Frontal cortex (tissue), 4 donors: ENCODE data around the gene TPX2. TPM values are rescaled to one million over a fixed set of nuclear protein-coding genes. Genes with fewer than 3 reads are reported as not detected.

Experiments used
- DNase-seq, 2 donors: peaks; one replicate each; pipeline ENCODE4 v3.0.0; 2012; ENCODE audit warnings: low spot score in 2 of 2
- FAIRE-seq: peaks from 2 replicates; lab custom pipeline; 2012; peaks lifted over from hg19 to GRCh38; lab: Jason Lieb, UNC
- total RNA-seq: library from RNA; depleted of rRNA; stranded (reverse); fragments of >200 nt; gene quantifications from one replicate; pipeline ENCODE4 v1.2.3, GENCODE V29; 2014
- donor health status: control.
- donor health status: control.
- donor health status: control.

Gene TPX2, protein sequence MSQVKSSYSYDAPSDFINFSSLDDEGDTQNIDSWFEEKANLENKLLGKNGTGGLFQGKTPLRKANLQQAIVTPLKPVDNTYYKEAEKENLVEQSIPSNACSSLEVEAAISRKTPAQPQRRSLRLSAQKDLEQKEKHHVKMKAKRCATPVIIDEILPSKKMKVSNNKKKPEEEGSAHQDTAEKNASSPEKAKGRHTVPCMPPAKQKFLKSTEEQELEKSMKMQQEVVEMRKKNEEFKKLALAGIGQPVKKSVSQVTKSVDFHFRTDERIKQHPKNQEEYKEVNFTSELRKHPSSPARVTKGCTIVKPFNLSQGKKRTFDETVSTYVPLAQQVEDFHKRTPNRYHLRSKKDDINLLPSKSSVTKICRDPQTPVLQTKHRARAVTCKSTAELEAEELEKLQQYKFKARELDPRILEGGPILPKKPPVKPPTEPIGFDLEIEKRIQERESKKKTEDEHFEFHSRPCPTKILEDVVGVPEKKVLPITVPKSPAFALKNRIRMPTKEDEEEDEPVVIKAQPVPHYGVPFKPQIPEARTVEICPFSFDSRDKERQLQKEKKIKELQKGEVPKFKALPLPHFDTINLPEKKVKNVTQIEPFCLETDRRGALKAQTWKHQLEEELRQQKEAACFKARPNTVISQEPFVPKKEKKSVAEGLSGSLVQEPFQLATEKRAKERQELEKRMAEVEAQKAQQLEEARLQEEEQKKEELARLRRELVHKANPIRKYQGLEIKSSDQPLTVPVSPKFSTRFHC
- total RNA-seq = 5.7 TPM

- DNase-seq = peak; percentile 88 to 96
- peak; percentile 44 for FAIRE-seq
These were observed at the start of gene TPX2 for GRCh38 chr20:31738729-31739549. Gene TPX2 (plus strand): TSS chr20:31739290. CDS start chr20:31757477, 18,187 bp downstream.

DNA sequence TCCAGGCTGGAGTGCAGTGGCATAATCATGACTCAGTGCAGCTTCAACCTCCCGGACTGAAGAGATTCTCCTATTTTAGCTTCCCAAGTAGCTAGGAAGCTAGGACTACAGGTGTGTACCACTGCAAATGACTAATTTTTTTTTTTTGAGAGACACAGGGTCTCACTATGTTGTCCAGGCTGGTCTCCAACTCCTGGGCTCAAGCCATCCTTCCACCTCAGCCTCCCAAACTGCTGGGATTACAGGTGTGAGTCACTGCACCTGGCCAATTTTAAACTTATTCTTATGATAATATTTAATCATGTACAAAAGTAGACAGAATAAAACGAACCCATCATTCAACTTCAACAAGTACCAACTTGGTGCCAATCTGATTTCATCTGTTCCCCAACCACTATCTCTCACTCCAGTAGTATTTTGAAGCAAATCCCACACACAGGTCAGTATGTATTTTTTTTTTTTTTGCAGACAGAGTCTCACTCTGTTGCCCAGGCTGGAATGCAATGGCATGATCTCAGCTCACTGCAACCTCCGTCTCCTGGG is 48.9 kb upstream of the TPX2 start:
- FAIRE-seq (no peak), DNase-seq (no peak)

GRCh38 chr20:31691646-31692275 is 47.3 kb upstream of the TPX2 start:
- no peak for FAIRE-seq
- no peak for DNase-seq

GRCh38 chr20:31693402-31693801 is 45.7 kb upstream of the TPX2 start:
- FAIRE-seq (no peak), DNase-seq (no peak)

DNA sequence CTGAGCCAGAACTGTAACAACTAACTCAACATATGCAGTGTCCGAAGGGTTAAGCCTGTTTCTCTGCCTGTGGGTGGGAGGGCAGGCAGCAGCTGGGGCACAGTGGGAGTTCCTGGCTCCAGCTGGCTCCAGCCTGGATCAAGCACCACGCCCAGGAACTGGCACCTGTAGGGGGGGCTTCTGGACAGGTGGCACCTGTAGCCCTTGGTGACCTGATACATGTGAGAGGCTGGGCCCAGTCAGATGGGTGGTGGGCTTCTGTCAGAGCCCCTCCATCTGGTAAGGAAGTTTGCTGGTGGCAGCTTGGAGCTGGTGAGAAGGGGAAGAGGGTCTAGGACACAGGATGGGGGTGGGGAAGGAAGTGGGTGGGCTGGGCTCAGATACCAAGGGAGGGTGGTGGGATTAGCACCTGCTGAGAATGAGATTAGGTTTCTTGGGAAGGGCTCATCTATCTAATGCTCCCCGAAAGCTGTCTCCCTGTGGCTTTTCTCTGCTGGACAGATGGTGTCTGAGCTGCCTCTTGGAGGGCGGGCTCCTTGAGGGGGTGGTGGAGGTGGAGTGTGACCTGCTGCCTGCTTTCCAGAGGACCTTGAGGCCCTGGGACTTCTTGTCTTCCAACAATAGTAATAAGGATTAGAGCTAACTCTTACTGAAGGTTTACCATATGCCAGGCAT is 45.0 kb upstream of the TPX2 start:
- DNase-seq = no peak
- FAIRE-seq = no peak

GRCh38 chr20:31694842-31695593 is 44.1 kb upstream of the TPX2 start:
- FAIRE-seq = no peak
- DNase-seq = no peak

DNA sequence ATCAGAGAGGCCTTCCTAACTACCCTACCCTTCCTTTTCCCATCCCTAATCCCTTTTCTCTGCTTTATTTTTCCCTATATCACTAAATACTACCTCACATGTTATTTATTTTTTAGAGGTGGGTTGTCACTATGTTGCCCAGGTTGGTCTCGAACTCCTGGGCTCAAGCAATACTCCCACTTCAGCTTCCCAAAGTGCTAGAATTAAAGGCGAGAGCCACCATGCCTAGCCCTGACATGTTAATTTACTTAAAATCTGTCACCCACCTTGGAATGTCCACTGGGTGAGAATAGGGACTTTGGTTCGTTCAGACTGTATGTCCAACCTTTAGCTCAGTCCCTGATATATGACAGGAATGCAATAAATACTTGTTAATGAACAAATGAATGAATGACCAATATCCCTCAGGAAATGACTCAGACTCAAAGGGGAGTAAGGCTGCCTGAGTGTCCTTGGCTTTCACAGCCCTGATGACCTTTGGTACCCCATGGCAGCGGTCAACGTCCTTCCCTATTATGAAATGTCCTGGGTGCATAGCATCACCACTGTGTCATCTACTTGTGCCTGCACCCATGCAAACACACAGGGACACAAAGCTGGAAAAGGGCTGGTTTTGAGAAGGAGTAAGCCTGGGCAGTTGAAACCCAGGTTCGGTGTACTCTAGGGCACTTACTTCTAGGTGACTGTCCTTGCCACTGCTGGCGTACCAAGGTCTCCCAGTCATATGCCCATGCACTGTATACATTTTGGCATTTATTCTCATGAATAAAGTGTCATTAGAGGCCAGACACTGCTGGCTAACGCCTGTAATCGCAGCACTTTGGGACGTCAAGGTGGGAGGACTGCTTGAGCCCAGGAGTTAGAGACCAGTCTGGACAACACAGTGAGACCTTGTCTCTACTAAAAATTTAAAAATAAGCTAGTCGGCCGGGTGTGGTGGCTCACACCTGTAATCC is 43.0 kb upstream of the TPX2 start:
- DNase-seq = no peak

GRCh38 chr20:31698243-31698802 is 40.8 kb upstream of the TPX2 start:
- DNase-seq = no peak
- FAIRE-seq = no peak

More for the DNA sequence above, 43.0 kb upstream of the TPX2 start:
- no peak for FAIRE-seq

- FAIRE-seq = no peak
These were observed 40.0 kb upstream of the TPX2 start for GRCh38 chr20:31698803-31699718.

DNA sequence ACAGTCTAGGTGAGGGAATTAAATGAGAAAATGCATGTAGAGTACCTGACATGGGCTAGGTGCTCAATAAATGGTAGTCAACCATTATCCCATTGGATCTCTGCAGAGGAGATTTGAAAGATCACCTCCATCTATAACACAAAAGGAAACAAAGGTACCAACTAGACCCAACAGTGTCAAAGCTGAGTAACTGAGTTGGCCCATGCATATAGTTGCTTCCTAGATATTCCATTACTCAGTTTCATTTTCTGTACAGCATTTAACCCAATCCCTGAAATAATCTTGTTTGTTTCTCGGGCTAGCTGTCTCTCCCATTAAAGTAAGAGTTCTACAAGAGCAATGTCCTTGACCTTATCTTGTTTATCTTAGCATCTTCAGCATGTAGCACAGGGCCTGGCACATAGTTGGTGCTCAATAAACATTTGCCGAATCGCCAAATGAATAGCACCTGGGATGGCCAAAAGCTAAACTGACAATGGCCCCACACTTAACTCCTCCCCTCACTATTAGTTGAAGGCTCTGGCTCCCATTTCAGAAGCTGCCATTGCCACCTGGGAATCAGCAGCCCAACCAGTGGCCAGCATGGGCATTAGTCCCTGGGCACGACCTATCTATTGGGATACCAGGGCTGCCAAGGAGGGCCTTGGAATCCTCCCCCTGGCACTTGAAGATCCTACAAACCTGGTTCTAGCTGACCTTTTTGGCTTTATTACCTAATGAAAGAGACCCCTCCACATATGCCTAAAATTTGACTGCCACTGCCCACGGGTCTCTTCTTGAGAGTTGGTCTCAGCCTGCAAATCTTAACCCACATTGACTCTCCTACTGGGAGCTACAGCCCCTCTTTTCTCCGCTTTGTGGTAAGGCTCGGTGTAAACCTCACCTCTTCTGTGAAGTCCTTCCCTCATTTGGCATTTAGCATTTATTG is 39.0 kb upstream of the TPX2 start:
- no peak for DNase-seq
- FAIRE-seq = no peak

More at GRCh38 chr20:31698803-31699718, 40.0 kb upstream of the TPX2 start:
- DNase-seq = peak; percentile 33 to 67

DNA sequence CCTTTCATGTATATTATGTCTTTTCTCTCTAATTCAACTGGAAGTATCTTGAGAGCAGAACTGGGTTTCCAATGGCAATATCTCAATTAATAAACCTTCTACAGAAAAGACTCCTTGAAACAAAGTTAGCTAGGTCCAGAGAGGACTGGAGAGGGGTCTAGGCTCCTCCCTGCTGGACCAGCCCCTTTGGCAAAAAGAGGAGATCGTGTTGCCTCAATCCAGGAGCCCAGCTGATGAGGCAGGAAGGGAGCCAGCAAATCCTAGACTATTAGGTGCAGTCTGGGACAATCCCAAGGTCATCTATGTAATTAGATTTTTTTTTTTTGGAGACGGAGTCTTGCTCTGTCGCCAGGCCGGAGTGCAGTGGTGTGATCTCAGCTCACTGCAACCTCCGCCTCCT is 38.3 kb upstream of the TPX2 start:
- DNase-seq (no peak), FAIRE-seq (no peak)

DNA sequence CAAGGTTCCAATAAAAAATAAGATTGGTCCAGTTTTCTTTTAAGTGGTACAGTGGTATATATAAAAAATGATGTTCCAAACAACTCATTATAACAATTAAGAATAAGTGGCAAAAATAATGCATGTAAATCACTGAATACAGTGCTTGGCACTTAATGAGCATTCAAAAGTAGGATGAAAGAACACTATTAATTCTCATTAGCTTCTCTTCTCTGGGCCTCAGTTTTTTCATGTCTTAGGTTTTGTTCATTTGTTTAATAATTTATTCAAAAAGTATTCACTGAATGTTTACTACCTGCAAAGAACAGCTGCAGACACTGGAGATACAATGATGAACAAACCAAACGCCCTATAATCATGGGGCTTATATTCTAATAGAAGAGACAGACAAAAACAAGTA is 37.5 kb upstream of the TPX2 start:
- DNase-seq (no peak), FAIRE-seq (no peak)

DNA sequence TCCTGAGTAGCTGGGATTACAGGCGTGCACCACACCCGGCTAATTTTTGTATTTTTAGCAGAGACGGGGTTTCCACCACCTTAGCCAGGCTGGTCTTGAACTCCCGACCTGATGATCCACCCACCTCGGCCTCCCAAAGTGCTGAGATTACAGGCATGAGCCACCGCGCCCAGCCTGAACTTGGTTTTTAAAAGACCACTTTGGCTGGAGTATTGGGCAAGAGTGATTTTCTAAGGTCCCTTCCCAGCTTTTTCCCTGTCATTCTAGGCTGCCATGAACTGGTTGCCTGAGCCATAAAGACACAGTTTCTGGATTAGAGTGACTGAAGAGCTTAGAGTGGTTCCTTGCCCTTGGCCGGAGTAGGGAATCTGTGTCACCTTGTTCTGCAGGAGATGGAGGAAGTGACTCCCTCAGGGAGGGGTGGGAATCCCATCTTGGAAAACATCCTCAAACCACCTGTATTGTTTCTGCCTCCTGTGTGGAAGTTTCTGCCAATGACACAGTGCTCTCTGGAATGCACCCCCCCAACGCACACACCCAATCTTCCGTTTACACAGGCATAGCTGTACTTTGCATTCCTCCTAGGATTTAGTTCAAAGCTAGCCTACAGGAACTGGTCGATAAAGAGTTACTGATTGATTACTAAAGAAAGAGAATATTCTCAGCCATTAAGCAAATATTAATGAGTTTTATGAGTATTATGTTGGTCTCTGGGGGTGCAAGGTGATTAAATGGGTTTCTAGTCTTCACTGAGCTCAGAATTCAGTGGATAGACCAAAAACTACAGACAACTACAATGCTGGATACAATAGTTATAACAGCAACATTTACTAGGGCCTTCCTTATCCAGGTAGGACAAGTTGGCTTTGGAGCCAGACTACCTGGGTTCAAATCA is 34.6 kb upstream of the TPX2 start:
- DNase-seq = no peak

GRCh38 chr20:31705191-31705590 is 33.9 kb upstream of the TPX2 start:
- DNase-seq (no peak), FAIRE-seq (no peak)

More for the DNA sequence above, 34.6 kb upstream of the TPX2 start:
- FAIRE-seq = no peak
